Fibroblast of mammary gland (primary cell): ENCODE data around the gene TAS2R14.

Source experiments
- DNase-seq: peaks from one replicate; pipeline ENCODE4 v3.0.0-alpha.2; 2010; ENCODE audit warnings: low read depth
- H3K4me3 ChIP-seq: 2 replicates; pipeline ENCODE4 v1.5.1; 2011; ENCODE audit warnings: low read depth, mild to moderate bottlenecking, low read length, moderate library complexity; ENCODE audit not compliant: control insufficient read depth
- TF ChIP-seq, protein P1 (sequence below): conservative IDR thresholded peaks from 2 replicates; pipeline ENCODE4 v1.5.1; 2011; ENCODE audit warnings: low read depth, low read length, inconsistent platforms; ENCODE audit not compliant: control insufficient read depth, insufficient read depth

Gene TAS2R14

DNA sequence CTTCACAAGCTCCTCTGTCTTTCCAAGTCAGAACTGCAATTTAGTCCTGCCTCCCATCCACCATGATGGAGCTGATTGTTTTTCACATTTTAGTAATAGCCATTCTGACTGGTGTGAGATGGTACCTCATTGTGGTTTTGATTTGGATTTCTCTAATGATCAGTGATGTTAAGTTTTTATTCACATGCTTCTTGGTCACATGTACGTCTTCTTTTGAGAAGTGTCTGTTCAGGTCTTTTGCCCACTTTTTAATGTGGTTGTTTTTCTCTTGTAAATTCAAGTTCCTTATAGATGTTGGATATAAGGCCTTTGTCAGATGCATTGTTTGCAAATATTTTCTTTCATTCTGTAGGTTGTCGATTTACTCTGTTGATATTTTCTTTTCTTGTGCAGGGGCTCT is 4.1 kb upstream of the TAS2R14 start:
- no peak for DNase-seq
- no peak overlapping the region for H3K4me3 ChIP-seq
- TF ChIP-seq, protein P1, sequence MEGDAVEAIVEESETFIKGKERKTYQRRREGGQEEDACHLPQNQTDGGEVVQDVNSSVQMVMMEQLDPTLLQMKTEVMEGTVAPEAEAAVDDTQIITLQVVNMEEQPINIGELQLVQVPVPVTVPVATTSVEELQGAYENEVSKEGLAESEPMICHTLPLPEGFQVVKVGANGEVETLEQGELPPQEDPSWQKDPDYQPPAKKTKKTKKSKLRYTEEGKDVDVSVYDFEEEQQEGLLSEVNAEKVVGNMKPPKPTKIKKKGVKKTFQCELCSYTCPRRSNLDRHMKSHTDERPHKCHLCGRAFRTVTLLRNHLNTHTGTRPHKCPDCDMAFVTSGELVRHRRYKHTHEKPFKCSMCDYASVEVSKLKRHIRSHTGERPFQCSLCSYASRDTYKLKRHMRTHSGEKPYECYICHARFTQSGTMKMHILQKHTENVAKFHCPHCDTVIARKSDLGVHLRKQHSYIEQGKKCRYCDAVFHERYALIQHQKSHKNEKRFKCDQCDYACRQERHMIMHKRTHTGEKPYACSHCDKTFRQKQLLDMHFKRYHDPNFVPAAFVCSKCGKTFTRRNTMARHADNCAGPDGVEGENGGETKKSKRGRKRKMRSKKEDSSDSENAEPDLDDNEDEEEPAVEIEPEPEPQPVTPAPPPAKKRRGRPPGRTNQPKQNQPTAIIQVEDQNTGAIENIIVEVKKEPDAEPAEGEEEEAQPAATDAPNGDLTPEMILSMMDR = no peak

DNA sequence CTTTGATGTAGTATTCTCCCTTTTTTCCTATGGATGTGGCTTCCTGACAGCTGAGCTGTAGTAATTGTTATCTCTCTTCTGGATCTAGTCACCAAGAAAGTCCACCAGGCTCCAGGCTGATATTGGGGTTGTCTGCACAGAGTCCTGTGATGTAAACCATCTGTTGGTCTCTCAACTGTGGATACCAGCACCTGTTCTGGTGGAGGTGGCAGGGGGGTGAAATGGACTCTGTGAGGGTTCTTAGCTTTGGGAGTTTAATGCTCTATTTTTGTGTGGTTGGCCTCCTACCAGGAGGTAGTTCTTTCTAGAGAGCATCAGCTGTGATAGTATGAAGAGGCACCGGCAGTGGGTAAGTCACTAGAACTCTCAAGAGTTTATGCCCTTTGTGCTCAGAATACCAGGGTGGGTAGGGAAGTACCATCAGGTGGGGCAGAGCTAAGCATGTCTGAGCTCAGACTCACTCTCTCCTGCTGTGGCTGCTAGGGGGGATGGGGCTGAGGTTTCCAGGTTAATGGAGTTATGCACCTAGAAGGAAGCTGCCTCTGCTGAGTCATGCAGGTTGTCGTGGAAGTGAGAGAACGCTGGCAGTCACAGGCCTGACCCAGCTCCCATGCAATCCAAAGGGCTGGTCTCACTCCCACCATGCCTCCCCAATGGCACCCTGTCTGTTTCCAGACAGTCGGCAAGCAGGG is 3.0 kb upstream of the TAS2R14 start:
- DNase-seq = no peak
- no peak overlapping the region for H3K4me3 ChIP-seq
- TF ChIP-seq, protein P1 = no peak

- H3K4me3 ChIP-seq = no peak overlapping the region
- TF ChIP-seq, protein P1 = no peak
- no peak for DNase-seq
Observed at GRCh38 chr12:10941369-10941768, 2.3 kb upstream of the TAS2R14 start.

- TF ChIP-seq, protein P1 = no peak
- H3K4me3 ChIP-seq = no peak overlapping the region
- peak; percentile 69 for DNase-seq
Observed at GRCh38 chr12:10940389-10940788, 1.3 kb upstream of the TAS2R14 start.

DNA sequence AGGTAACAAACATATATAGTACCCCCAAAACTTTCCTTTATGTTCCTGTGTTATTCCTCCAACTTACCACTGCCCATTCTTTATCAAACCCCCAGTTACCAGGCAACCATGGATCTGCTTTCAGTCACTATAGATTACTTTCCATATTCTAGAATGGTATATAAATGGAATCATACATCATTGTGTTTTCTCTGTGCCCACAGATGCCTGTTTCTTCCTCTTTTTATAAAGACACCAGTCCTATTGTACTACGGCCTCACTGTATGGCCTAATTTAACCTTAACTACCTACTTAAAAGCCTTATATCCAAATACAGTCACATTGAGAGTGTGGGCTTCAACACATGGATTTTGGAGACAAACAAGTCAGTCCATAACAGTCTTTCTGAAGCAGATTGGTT is 2.6 kb downstream of the TAS2R14 start:
- TF ChIP-seq, protein P1 = no peak
- H3K4me3 ChIP-seq = no peak overlapping the region
- no peak for DNase-seq

GRCh38 chr12:10928746-10929286 is 10.2 kb downstream of the TAS2R14 start, which contains the start of gene PRH2:
Gene PRH2 (plus strand): TSS chr12:10929236. CDS start chr12:10929274, 38 bp downstream.
- TF ChIP-seq, protein P1 = no peak
- no peak within 1 kb of the TSS for H3K4me3 ChIP-seq
- no peak for DNase-seq
